OCI-LY7 (cell line): ENCODE results near the gene SLC1A4. TPM values are rescaled to one million over a fixed set of nuclear protein-coding genes. Genes with fewer than 3 reads are reported as not detected.

Source experiments
- BruUV-seq: library from RNA; stranded (reverse); fragments of 400-500 nt; replicated peaks from 2 replicates; lab custom pipeline; 2021; lab: Mats Ljungman, UMichigan
- CTCF ChIA-PET: fragments of 300-600 bp; sonication (Branson Sonifier 250); formaldehyde crosslinking; loops from one replicate; lab custom pipeline; 2022; ENCODE audit warnings: antibody characterized with exemption; ENCODE audit not compliant: unreplicated experiment; lab: Charles Lee
- POLR2A ChIA-PET: fragments of 300-600 bp; sonication (Branson Sonifier 250); formaldehyde crosslinking; loops from one replicate; lab custom pipeline; 2022; ENCODE audit warnings: antibody characterized with exemption; lab: Charles Lee
- DNase-seq: peaks from one replicate; pipeline ENCODE4 v3.0.0-alpha.2; 2015; ENCODE audit warnings: low spot score
- H2AFZ ChIP-seq: fragments of 200-600 bp; sonication (generic), shearing (Covaris generic); 2 replicates; pipeline ENCODE4 v1.6.1; 2014; ENCODE audit warnings: mild to moderate bottlenecking, antibody characterized with exemption, low read length, moderate library complexity
- H3K27ac ChIP-seq: fragments of 200-600 bp; sonication (generic); 2 replicates; pipeline ENCODE4 v1.5.1; 2014; ENCODE audit warnings: mixed run types, low read depth, mild to moderate bottlenecking, moderate library complexity, low read length, inconsistent platforms; ENCODE audit not compliant: poor library complexity, severe bottlenecking
- H3K36me3 ChIP-seq: fragments of 200-600 bp; sonication (generic); 2 replicates; pipeline ENCODE4 v1.6.1; 2014; ENCODE audit warnings: mild to moderate bottlenecking, antibody characterized with exemption, low read length, moderate library complexity, mixed read lengths; ENCODE audit not compliant: insufficient read depth
- H3K4me1 ChIP-seq: fragments of 200-600 bp; sonication (generic); 2 replicates; pipeline ENCODE4 v1.5.1; 2014; ENCODE audit warnings: mild to moderate bottlenecking, low read length; ENCODE audit not compliant: insufficient read depth, poor library complexity, severe bottlenecking
- H3K4me2 ChIP-seq: fragments of 200-600 bp; sonication (generic); 2 replicates; pipeline ENCODE4 v1.6.1; 2014; ENCODE audit warnings: mild to moderate bottlenecking, low read length
- H3K4me3 ChIP-seq: fragments of 200-600 bp; sonication (generic); 2 replicates; pipeline ENCODE4 v1.5.1; 2014; ENCODE audit warnings: mild to moderate bottlenecking, low read depth, low read length; ENCODE audit not compliant: poor library complexity, severe bottlenecking
- H3K79me2 ChIP-seq: fragments of 200-600 bp; sonication (generic); 2 replicates; pipeline ENCODE4 v1.6.1; 2016; ENCODE audit warnings: low read depth, mild to moderate bottlenecking, low read length, moderate library complexity, mixed read lengths; ENCODE audit not compliant: insufficient read depth
- H3K9me2 ChIP-seq: fragments of 200-600 bp; sonication (generic); 2 replicates; pipeline ENCODE4 v1.6.1; 2016; ENCODE audit warnings: mild to moderate bottlenecking, low read length, mixed read lengths; ENCODE audit not compliant: insufficient read depth
- H3K9me3 ChIP-seq: fragments of 200-600 bp; sonication (generic); 2 replicates; pipeline ENCODE4 v1.6.1; 2014; ENCODE audit warnings: mild to moderate bottlenecking, mixed run types, low read length, mixed read lengths
- H4K20me1 ChIP-seq: fragments of 200-600 bp; sonication (generic); 2 replicates; pipeline ENCODE4 v1.6.1; 2014; ENCODE audit warnings: mild to moderate bottlenecking, antibody characterized with exemption, low read length, moderate library complexity, mixed read lengths; ENCODE audit not compliant: insufficient read depth
- EZH2phosphoT487 ChIP-seq: fragments of 200-600 bp; sonication (generic); IDR thresholded peaks from 2 replicates; pipeline ENCODE4 v1.6.1; 2018; ENCODE audit warnings: low read depth, borderline replicate concordance, mild to moderate bottlenecking, mixed run types, antibody characterized with exemption, low read length, moderate library complexity, mixed read lengths
- intact Hi-C: fragments of 100-400 bp; cut with micrococcal nuclease; formaldehyde crosslinking; loops from one replicate; pipeline ENCODE4 v1.10.0; 2022; ENCODE audit not compliant: unreplicated experiment
- total RNA-seq, 2 experiments: library from RNA; depleted of rRNA in 1 of 2; stranded (reverse); fragments of >200 nt in 1 of 2; shearing (Covaris generic) in 1 of 2; gene quantifications; 2 replicates each; pipeline ENCODE4 v1.2.3, GENCODE V29; 2014 to 2022
- TF ChIP-seq, protein P1 (sequence below): fragments of 200-600 bp; sonication (generic); conservative IDR thresholded peaks from 2 replicates; pipeline ENCODE4 v1.5.1; 2014; ENCODE audit warnings: mild to moderate bottlenecking, antibody characterized with exemption, low read length, moderate library complexity, mixed read lengths

SLC1A4 gene
- total RNA-seq, 2 experiments from 2014 or later, result 17.2 to 31.1 TPM

DNA sequence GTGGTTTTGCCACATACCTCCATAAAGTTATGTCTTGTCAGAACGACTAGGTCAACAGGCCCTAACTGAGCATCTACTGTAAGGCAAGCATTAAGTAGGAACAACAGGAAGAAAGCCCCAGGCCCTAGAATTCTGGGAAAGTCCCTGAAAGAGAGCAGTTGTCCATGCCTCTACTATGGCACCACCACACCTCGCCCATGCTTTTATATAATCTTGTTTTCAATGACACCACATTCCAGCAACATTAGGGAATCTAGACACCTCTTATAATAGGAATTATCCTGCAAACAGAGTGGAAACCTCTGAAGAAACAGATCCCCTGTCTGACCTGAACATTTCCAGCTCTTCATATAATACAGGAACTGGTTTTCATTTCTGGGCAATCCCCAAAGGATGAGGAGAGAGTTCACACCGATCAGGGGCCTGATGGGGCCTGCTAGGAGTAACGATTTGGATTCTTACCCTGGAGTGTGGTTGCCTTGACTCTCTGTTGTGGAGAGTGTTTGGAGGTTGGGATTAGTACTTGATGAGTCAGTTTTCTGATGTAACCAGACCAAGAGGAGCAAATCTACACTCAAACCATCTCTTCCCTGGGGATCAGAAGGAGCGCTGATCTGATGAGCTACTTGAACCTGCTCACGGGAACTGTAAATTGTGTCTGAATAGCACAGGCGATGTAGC, 35.1 kb downstream of the SLC1A4 start:
- intact Hi-C loops, result no loop called here
- POLR2A ChIA-PET, result interaction anchor here (0.9 to 1.3 kb wide), 2 partner anchors 27 to 109 kb away, joined by 3 to 4 read pairs; no protein-coding TSS in a partner anchor

DNA sequence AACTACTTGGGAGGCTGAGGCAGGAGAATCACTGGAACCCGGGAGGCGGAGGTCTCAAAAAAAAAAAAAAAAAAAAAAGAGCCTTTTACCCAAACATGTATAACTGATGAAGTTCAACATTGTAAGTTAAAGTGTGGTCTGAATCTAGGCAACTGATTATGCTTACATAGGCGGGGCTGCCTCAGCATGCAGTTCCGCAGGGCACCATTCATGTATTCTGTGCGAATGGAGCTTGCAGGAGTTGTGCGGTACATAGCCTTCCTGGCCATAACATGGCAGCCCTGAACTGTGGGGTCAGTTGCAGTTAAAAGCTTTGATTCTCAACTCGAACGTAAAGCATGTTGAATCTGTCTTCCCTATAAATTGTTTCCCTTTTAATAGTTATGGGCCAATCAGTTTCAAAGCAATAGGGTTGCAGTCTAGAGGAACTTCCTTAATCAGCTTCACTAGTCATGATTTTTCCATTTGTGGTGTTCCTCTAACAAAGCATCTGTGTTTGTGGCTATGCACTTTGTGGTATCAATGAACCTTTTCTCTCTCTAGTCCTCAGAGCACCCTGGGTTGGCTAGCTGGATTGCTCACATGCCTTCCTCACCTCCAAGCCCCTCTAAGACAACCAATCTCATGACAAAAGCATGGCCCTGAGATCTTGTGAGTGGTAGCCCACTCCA, 36.4 kb downstream of the SLC1A4 start:
- CTCF ChIA-PET, result interaction anchor here (0.9 kb wide), 1 partner anchor 34 kb away, joined by 3 read pairs; no protein-coding TSS in a partner anchor
- POLR2A ChIA-PET, result interaction anchor here (0.6 to 2.2 kb wide), 7 partner anchors 9 to 372 kb away, joined by 3 to 7 read pairs (median 4); no protein-coding TSS in a partner anchor

More for the DNA sequence above, 35.1 kb downstream of the SLC1A4 start:
- no peak overlapping the region for H3K27ac ChIP-seq
- H3K9me2 ChIP-seq, result no peaks in the 10 kb centered on the region
- no peaks in the 10 kb centered on the region for H3K9me3 ChIP-seq
- CTCF ChIA-PET, result interaction anchor here (0.9 kb wide), 1 partner anchor 93 kb away, joined by 3 read pairs; no protein-coding TSS in a partner anchor
- H3K4me3 ChIP-seq, result no peak overlapping the region
- no peaks in the 10 kb centered on the region for H4K20me1 ChIP-seq
- no peak for DNase-seq
- peaks cover 43% of the 10 kb centered on the region for H3K36me3 ChIP-seq
- TF ChIP-seq EZH2phosphoT487, result no peak
- TF ChIP-seq, protein P1, sequence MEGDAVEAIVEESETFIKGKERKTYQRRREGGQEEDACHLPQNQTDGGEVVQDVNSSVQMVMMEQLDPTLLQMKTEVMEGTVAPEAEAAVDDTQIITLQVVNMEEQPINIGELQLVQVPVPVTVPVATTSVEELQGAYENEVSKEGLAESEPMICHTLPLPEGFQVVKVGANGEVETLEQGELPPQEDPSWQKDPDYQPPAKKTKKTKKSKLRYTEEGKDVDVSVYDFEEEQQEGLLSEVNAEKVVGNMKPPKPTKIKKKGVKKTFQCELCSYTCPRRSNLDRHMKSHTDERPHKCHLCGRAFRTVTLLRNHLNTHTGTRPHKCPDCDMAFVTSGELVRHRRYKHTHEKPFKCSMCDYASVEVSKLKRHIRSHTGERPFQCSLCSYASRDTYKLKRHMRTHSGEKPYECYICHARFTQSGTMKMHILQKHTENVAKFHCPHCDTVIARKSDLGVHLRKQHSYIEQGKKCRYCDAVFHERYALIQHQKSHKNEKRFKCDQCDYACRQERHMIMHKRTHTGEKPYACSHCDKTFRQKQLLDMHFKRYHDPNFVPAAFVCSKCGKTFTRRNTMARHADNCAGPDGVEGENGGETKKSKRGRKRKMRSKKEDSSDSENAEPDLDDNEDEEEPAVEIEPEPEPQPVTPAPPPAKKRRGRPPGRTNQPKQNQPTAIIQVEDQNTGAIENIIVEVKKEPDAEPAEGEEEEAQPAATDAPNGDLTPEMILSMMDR, result no peak
- no peaks in the 10 kb centered on the region for H3K79me2 ChIP-seq
- H3K4me1 ChIP-seq, result peaks cover 41% of the 10 kb centered on the region
- no peak overlapping the region for H3K4me2 ChIP-seq
- H2AFZ ChIP-seq, result no peak overlapping the region
- no TSS peak for BruUV-seq

More for the DNA sequence above, 36.4 kb downstream of the SLC1A4 start:
- no peaks in the 10 kb centered on the region for H4K20me1 ChIP-seq
- peak overlapping the region; percentile 58 for H3K4me2 ChIP-seq
- H3K9me2 ChIP-seq, result no peaks in the 10 kb centered on the region
- intact Hi-C loops, result no loop called here
- no peak for TF ChIP-seq EZH2phosphoT487
- TF ChIP-seq, protein P1, result no peak
- no peaks in the 10 kb centered on the region for H3K9me3 ChIP-seq
- peaks cover 54% of the 10 kb centered on the region for H3K4me1 ChIP-seq
- H3K79me2 ChIP-seq, result no peaks in the 10 kb centered on the region
- peak overlapping the region; percentile 11; the same call in 1 of the 2 replicates for H2AFZ ChIP-seq
- peak; percentile 55 for DNase-seq
- BruUV-seq, result no TSS peak
- H3K36me3 ChIP-seq, result peaks cover 35% of the 10 kb centered on the region
- H3K4me3 ChIP-seq, result no peak overlapping the region
- H3K27ac ChIP-seq, result peak overlapping the region; percentile 43
